Ishikawa (cell line): ENCODE measurements around the gene FBLN1.

Experiments
- CEBPB ChIP-seq: IDR thresholded peaks from 2 replicates; pipeline ENCODE4 v1.6.1; 2012
- CREB1 ChIP-seq: IDR thresholded peaks from 2 replicates; pipeline ENCODE4 v1.6.1; 2012; ENCODE audit warnings: low read depth
- EGR1 ChIP-seq: IDR thresholded peaks from 2 replicates; pipeline ENCODE4 v1.6.1; 2012
- EP300 ChIP-seq: IDR thresholded peaks from 2 replicates; pipeline ENCODE4 v1.6.1; 2012; ENCODE audit warnings: borderline replicate concordance
- MAX ChIP-seq: IDR thresholded peaks from 2 replicates; pipeline ENCODE4 v1.6.1; 2012
- RAD21 ChIP-seq: IDR thresholded peaks from 2 replicates; pipeline ENCODE4 v1.6.1; 2012; ENCODE audit warnings: low read depth
- REST ChIP-seq: IDR thresholded peaks from 2 replicates; pipeline ENCODE4 v1.6.1; 2012; ENCODE audit warnings: low read depth, mild to moderate bottlenecking
- TAF1 ChIP-seq: IDR thresholded peaks from 2 replicates; pipeline ENCODE4 v1.6.1; 2012; ENCODE audit warnings: low read depth, mild to moderate bottlenecking
- TCF12 ChIP-seq: IDR thresholded peaks from 2 replicates; pipeline ENCODE4 v1.6.1; 2012; ENCODE audit warnings: low read depth
- USF1 ChIP-seq: IDR thresholded peaks from 2 replicates; pipeline ENCODE4 v1.6.1; 2012
- YY1 ChIP-seq: IDR thresholded peaks from 2 replicates; pipeline ENCODE4 v1.6.1; 2012; ENCODE audit warnings: low read depth
- ZBTB7A ChIP-seq: IDR thresholded peaks from 2 replicates; pipeline ENCODE4 v1.6.1; 2012; ENCODE audit warnings: low read depth

- TF ChIP-seq MAX (no peak), EP300 (no peak), YY1 (no peak), CREB1 (no peak), EGR1 (no peak), TCF12 (no peak), USF1 (no peak), CEBPB (no peak), ZBTB7A (no peak), REST (no peak), RAD21 (no peak), TAF1 (no peak)
These were observed 134.0 kb downstream of the FBLN1 start for GRCh38 chr22:45636683-45637082.
